GM21423 (cell line): ENCODE data around the gene KRT83.

Source experiments
- ATAC-seq: cut with Tn5 transposase; IDR thresholded peaks from one replicate; pipeline ENCODE4 v1.9.1; 2021; ENCODE audit warnings: mild to moderate bottlenecking, moderate library complexity; ENCODE audit not compliant: unreplicated experiment

KRT83 gene

GRCh38 chr12:52268212-52268611 lies 53.0 kb downstream of the KRT83 start:
- no peak for ATAC-seq

- no peak for ATAC-seq
Observed at GRCh38 chr12:52267699-52268098, 53.5 kb downstream of the KRT83 start.

DNA sequence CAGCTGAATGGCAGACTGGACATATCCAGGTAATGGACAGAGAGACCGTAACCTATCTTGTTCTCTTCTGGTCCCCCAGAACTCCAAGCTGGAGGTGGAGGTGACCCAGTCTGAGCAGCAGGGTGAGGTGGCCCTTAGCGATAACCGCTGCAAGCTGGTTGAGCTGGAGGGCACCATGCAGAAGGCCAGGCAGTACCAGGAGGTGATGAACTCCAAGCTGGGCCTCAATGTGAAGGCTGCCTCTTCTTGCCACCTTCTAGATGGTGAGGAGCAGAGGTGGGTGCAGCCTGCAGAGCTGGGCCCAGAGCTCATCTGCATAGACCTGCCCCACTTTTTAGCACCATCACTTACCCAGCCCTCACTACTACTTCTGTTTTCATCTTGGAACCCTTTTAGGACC lies 53.9 kb downstream of the KRT83 start:
- no peak for ATAC-seq

- ATAC-seq = no peak
Observed at GRCh38 chr12:52266514-52266913, 54.7 kb downstream of the KRT83 start.

DNA sequence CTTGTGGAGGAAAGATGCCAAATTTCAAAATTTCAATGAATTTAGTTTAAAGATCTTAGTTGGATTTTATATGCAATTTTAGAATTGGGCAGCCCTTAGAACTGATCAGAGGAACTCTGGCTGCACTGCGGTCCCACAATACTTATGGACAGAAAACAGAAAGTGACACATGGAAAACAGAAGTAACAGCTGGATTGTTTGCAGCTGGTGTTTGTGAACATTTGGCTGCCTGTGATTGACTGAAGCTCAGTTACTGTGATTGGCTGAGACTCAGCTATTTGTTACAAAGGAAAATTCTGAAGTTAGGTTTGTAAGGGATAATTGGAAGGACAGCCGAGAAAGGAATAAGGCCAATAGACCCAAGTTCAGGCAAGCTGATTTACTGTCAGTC lies 56.8 kb downstream of the KRT83 start:
- no peak for ATAC-seq
